AG10803 (cell line): ENCODE measurements around the gene PPME1.

Source experiments
- DNase-seq: peaks from one replicate; pipeline ENCODE4 v3.0.0; 2010; ENCODE audit warnings: low read depth
- H3K4me3 ChIP-seq: 2 replicates; pipeline ENCODE4 v1.5.1; 2011; ENCODE audit warnings: mild to moderate bottlenecking, low read length, control low read depth
- CTCF ChIP-seq: conservative IDR thresholded peaks from 2 replicates; pipeline ENCODE4 v1.5.1; 2011; ENCODE audit warnings: mild to moderate bottlenecking, low read length, control low read depth, inconsistent platforms

PPME1 gene

DNA sequence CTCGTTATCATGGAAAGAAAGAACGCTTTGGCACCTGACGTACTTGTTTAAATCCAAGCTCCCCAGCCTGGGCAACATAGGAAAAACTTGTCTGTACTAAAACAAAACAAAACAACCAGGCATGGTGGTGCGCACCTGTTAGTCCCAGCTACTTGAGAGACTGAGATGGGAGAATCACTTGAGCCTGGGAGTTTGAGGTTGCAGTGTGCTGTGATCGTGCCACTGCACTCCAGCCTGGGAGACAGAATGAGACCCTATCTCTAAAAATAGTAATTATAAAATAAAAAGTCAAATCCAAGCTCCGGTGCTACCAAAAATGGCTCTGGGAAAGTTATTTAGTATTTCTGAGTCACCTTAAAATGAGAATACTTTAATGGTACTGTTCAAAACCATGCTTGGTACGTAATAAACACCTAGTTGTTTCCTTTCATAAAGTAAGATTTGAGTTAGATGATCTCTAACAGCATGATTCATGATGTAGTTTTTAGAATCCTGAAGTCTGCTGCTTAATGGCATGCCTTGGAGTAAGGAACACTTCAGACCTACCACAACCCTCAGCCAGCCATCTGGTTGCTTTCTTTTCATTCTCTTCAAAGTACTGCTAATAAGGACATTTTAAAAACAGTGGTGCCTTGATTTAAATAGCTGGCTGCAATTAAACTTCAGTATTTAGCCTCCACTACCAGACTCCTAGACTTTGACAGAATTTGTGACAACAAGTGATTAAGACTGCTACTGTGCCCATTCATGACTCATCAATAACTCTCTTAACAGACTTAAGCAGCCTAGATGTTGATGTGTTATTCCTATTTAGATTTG, 8.4 kb downstream of the PPME1 start:
- peak; percentile 22 for DNase-seq
- no peak for TF ChIP-seq CTCF

GRCh38 chr11:74182635-74183034, 11.5 kb downstream of the PPME1 start:
- peak; percentile 9 for DNase-seq
- TF ChIP-seq CTCF = no peak

More for the DNA sequence above, 8.4 kb downstream of the PPME1 start:
- no peak overlapping the region for H3K4me3 ChIP-seq

GRCh38 chr11:74185285-74185684, 14.2 kb downstream of the PPME1 start:
- DNase-seq = peak; percentile 2
- no peak overlapping the region for H3K4me3 ChIP-seq
- no peak for TF ChIP-seq CTCF

More at GRCh38 chr11:74182635-74183034, 11.5 kb downstream of the PPME1 start:
- H3K4me3 ChIP-seq = no peak overlapping the region

- H3K4me3 ChIP-seq = no peak overlapping the region
- no peak for TF ChIP-seq CTCF
- DNase-seq = no peak
Observed at GRCh38 chr11:74185695-74186094, 14.6 kb downstream of the PPME1 start.

DNA sequence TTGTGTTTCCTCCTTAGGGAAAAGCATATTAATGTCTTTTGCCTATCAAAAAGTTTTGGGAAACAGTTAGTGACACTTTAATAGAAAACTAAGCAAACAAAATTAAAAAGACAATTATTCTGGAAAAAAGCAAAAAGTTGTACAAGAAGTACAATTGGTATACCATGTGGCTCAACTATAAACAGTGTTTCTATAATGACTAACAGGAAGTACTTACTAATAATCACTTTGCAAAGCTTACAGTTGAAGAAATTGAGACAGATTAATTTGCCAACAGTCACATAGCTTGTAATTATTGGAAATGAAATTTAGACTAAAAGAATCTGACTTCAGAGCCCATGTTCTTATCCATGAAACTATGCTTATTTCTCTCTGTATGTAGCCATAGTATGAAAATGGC, 24.7 kb downstream of the PPME1 start:
- H3K4me3 ChIP-seq = no peak overlapping the region
- no peak for TF ChIP-seq CTCF
- DNase-seq = peak; percentile 3

DNA sequence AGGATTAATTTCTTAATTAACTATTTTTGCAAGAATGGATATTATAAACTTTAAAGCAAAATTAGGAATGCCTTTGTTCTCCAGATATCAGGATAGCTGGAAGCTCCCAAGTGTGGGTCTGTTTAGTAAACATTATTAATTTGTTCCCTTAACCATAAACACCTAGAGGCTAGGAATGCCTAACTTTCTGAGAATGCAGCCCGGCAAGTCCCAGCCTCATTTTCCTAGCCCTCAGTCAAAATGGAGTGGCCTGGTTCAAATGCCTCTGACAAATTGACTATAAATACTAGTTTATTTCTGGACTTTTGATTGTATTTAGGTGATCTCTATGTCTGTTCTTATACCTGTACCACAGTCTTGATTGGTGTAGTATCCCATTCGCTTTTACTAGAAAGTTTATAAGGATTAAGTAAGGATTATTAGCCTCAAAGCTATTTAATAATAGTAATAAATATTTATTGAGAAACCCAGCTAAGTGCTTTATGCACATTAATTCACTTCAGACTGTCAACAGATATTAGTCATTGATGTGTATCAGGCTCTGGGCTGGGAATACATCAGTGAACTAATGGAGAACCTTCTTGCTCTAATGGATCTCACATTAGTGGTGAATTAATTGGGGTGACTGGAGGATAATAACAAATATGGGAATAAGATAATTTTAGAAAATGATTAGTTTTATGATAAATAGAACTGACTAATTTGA, 25.8 kb downstream of the PPME1 start:
- no peak for TF ChIP-seq CTCF
- DNase-seq = no peak
- H3K4me3 ChIP-seq = no peak overlapping the region

DNA sequence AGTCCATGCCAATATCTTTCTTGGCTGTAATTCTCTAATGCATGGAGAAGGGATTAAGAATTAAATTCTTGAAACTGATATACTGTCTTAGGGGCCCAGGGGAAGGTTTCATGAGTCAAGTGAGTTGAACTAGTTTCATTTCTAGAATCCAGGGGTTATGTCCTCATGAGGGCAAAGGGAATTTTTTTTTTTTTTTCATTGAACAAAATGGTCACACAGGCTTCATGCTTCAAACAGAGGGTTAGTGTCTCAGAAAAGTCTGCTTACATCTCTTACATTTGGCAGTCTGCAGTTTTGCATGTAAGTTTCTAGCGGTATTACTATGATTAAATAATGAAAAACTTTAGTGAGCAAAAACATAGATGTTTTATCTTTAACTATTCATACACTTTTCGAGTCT, 32.9 kb downstream of the PPME1 start:
- no peak overlapping the region for H3K4me3 ChIP-seq
- no peak for TF ChIP-seq CTCF
- DNase-seq = no peak
